SK-N-MC (cell line): ENCODE results near the gene TMEFF2.

Source experiments
- EZH2 ChIP-seq: fragments of 200-600 bp; sonication (generic); IDR thresholded peaks from one replicate; pipeline ENCODE4 v1.6.1; 2017; ENCODE audit warnings: antibody characterized with exemption
- POLR2AphosphoS5 ChIP-seq: IDR thresholded peaks from 2 replicates; pipeline ENCODE4 v1.6.1; 2012; ENCODE audit warnings: mild to moderate bottlenecking, low read depth, low read length, borderline replicate concordance

GRCh38 chr2:192186806-192187205 is 7.9 kb downstream of the TMEFF2 start:
- TF ChIP-seq POLR2AphosphoS5 (no peak), EZH2 (no peak)
